Ishikawa (cell line): ENCODE data around the gene PLEKHA1.

Source experiments
- CEBPB ChIP-seq: IDR thresholded peaks from 2 replicates; pipeline ENCODE4 v1.6.1; 2012
- MAX ChIP-seq: IDR thresholded peaks from 2 replicates; pipeline ENCODE4 v1.6.1; 2012
- RAD21 ChIP-seq: IDR thresholded peaks from 2 replicates; pipeline ENCODE4 v1.6.1; 2012; ENCODE audit warnings: low read depth
- REST ChIP-seq: IDR thresholded peaks from 2 replicates; pipeline ENCODE4 v1.6.1; 2012; ENCODE audit warnings: low read depth, mild to moderate bottlenecking
- TEAD4 ChIP-seq: IDR thresholded peaks from 2 replicates; pipeline ENCODE4 v1.6.1; 2012
- ZBTB7A ChIP-seq: IDR thresholded peaks from 2 replicates; pipeline ENCODE4 v1.6.1; 2012; ENCODE audit warnings: low read depth

GRCh38 chr10:122328676-122329075 lies 45.8 kb upstream of the PLEKHA1 start:
- no peak for TF ChIP-seq ZBTB7A
- no peak for TF ChIP-seq REST
- no peak for TF ChIP-seq RAD21
- TF ChIP-seq TEAD4, result no peak
- no peak for TF ChIP-seq MAX
- TF ChIP-seq CEBPB, result no peak
